GM12892 (cell line): Measurements from ENCODE around the gene CHD9NB.

Experiments used
- POLR2A ChIP-seq: IDR thresholded peaks from 2 replicates; pipeline ENCODE4 v1.6.1; 2011; ENCODE audit warnings: low read depth, low read length, control low read depth
- POLR2AphosphoS5 ChIP-seq: IDR thresholded peaks from 2 replicates; pipeline ENCODE4 v1.6.1; 2011; ENCODE audit warnings: low read depth, low read length, control low read depth
- TAF1 ChIP-seq: IDR thresholded peaks from 2 replicates; pipeline ENCODE4 v1.6.1; 2011; ENCODE audit warnings: low read depth, mild to moderate bottlenecking, control low read depth, low read length, borderline replicate concordance

DNA sequence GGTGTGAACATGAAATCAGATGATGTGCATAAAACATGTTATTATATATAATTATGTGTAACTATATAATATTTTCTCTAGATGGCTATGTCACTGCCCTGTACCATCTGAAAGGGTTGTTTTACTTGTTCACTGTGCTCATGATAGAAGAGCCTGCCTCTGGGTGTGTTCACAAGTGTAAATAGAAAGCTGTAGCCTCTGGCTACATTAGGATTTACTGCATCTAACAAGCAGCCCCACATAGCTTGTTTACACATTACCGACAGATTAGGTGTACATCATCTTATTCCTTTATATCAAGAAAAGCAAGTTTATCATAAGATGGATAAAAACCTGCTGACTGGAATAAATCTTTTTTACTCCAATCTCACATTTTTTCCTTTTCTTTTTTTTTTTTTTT, 48.2 kb upstream of the CHD9NB start:
- no peak for TF ChIP-seq POLR2AphosphoS5
- TF ChIP-seq POLR2A: no peak
- no peak for TF ChIP-seq TAF1
